GM23338 (cell line): Measurements from ENCODE around the gene ITGA4. TPM values are rescaled to one million over a fixed set of nuclear protein-coding genes. Genes with fewer than 3 reads are reported as not detected.

Source experiments
- ATAC-seq: fragments of 200-7000 bp; cut with Tn5 transposase; 3 replicates; pipeline ENCODE4 v1.9.1; 2020
- DNase-seq: peaks from one replicate; pipeline ENCODE4 v3.0.0-alpha.2; 2015; ENCODE audit warnings: low spot score
- H2AFZ ChIP-seq: fragments of 200-600 bp; sonication (generic); 2 replicates; pipeline ENCODE4 v1.8.0; 2016; ENCODE audit warnings: antibody characterized with exemption, mild to moderate bottlenecking, moderate library complexity
- H3F3A ChIP-seq: fragments of 200-600 bp; sonication (generic); replicated peaks from 2 replicates; pipeline ENCODE4 v1.8.0; 2017; ENCODE audit warnings: antibody characterized with exemption, mixed run types, low read depth
- H3K27ac ChIP-seq: fragments of 200-600 bp; sonication (generic); 2 replicates; pipeline ENCODE4 v1.6.1; 2016; ENCODE audit warnings: low read depth
- H3K27me3 ChIP-seq: fragments of 200-600 bp; sonication (generic); 2 replicates; pipeline ENCODE4 v1.8.0; 2016; ENCODE audit warnings: mild to moderate bottlenecking, mixed run types, moderate library complexity; ENCODE audit not compliant: insufficient read depth
- H3K36me3 ChIP-seq: fragments of 200-600 bp; sonication (generic); 2 replicates; pipeline ENCODE4 v1.8.0; 2016; ENCODE audit warnings: mild to moderate bottlenecking; ENCODE audit not compliant: insufficient read depth
- H3K4me1 ChIP-seq: fragments of 200-600 bp; sonication (generic); 2 replicates; pipeline ENCODE4 v1.8.0; 2016; ENCODE audit warnings: mild to moderate bottlenecking, moderate library complexity; ENCODE audit not compliant: insufficient read depth
- H3K4me2 ChIP-seq: fragments of 200-600 bp; sonication (generic); 2 replicates; pipeline ENCODE4 v1.7.1; 2017; ENCODE audit warnings: mixed run types
- H3K4me3 ChIP-seq: fragments of 200-600 bp; sonication (generic); 2 replicates; pipeline ENCODE4 v1.6.1; 2016; ENCODE audit warnings: mixed run types
- H3K79me2 ChIP-seq: fragments of 200-600 bp; sonication (generic); replicated peaks from 2 replicates; pipeline ENCODE4 v1.8.0; 2017; ENCODE audit warnings: mild to moderate bottlenecking; ENCODE audit not compliant: insufficient read depth
- H3K9me2 ChIP-seq: fragments of 200-600 bp; sonication (generic); 2 replicates; pipeline ENCODE4 v1.8.0; 2017; ENCODE audit not compliant: insufficient read depth
- H4K20me1 ChIP-seq: fragments of 200-600 bp; sonication (generic); replicated peaks from 2 replicates; pipeline ENCODE4 v1.8.0; 2017; ENCODE audit warnings: mild to moderate bottlenecking; ENCODE audit not compliant: insufficient read depth
- H3K27ac Mint-ChIP-seq: 2 replicates; pipeline ENCODE4 v1.8.0; 2020; ENCODE audit warnings: inconsistent platforms, mild to moderate bottlenecking, moderate library complexity, mixed read lengths
- H3K27me3 Mint-ChIP-seq: 3 replicates; pipeline ENCODE4 v1.8.0; 2022; ENCODE audit warnings: low read depth, mild to moderate bottlenecking, moderate library complexity, mixed read lengths, inconsistent platforms; ENCODE audit not compliant: insufficient read depth, poor library complexity
- H3K36me3 Mint-ChIP-seq: 3 replicates; pipeline ENCODE4 v1.8.0; 2021; ENCODE audit warnings: low read depth, mild to moderate bottlenecking, inconsistent platforms, moderate library complexity, mixed read lengths
- H3K4me1 Mint-ChIP-seq: 3 replicates; pipeline ENCODE4 v1.8.0; 2020; ENCODE audit warnings: mild to moderate bottlenecking, inconsistent platforms, mixed read lengths
- H3K4me3 Mint-ChIP-seq: 3 replicates; pipeline ENCODE4 v1.8.0; 2021; ENCODE audit warnings: moderate library complexity, mild to moderate bottlenecking, inconsistent platforms, mixed read lengths
- H3K9me3 Mint-ChIP-seq: 3 replicates; pipeline ENCODE4 v1.8.0; 2020; ENCODE audit warnings: moderate library complexity, mild to moderate bottlenecking, inconsistent platforms, mixed read lengths
- CTCF ChIP-seq, 2 experiments: fragments of 200-600 bp in 1 of 2; sonication (generic) in 1 of 2; conservative IDR thresholded peaks; 2 replicates each; pipeline versions ENCODE4 v1.5.1 to v1.6.1; 2016 to 2017; ENCODE audit warnings: antibody characterized with exemption in 2 of 2, low read depth in 2 of 2, mild to moderate bottlenecking in 2 of 2, moderate library complexity in 1 of 2
- EZH2 ChIP-seq: fragments of 200-600 bp; sonication (generic); IDR thresholded peaks from one replicate; pipeline ENCODE4 v1.8.0; 2017; ENCODE audit warnings: antibody characterized with exemption, mild to moderate bottlenecking, low read depth; ENCODE audit not compliant: unreplicated experiment
- ZNF462 ChIP-seq: fragments of 250-450 bp; sonication (Bioruptor Pico); IDR thresholded peaks from 2 replicates; pipeline ENCODE4 v1.5.0; 2020; ENCODE audit warnings: mild to moderate bottlenecking, moderate library complexity
- polyA plus RNA-seq: library from polyadenylated mRNA; unstranded; fragments of >200 nt; fragmentation: Nextera tagmentation; extraction: Ambion mirVana; gene quantifications from 2 replicates; pipeline ENCODE4 v1.2.1, GENCODE V29; 2016
- total RNA-seq: library from RNA; depleted of rRNA; stranded (reverse); fragments of >200 nt; shearing (Covaris generic); gene quantifications from 2 replicates; pipeline ENCODE4 v1.2.3, GENCODE V29; 2014

ITGA4 gene
- total and polyA plus RNA-seq, 2 experiments from 2014 or later, result 1.2 to 4.6 TPM

GRCh38 chr2:181465676-181466375 lies 8.6 kb downstream of the ITGA4 start (continued):
- TF ChIP-seq ZNF462 (CRISPR knock-in tag), result no peak

- H3K27me3 ChIP-seq, result no peaks in the 10 kb centered on the region
- DNase-seq, result peak; percentile 81
- ATAC-seq, result peak; percentile 76
- H3K4me3 Mint-ChIP-seq, result no peak overlapping the region
- no peaks in the 10 kb centered on the region for H3K36me3 Mint-ChIP-seq
- H4K20me1 ChIP-seq, result no peaks in the 10 kb centered on the region
- no peak overlapping the region for H3K27ac ChIP-seq
- TF ChIP-seq CTCF (conservative IDR thresholded peaks at IDR 0.05; ENCODE audit: low read depth in 2 of 2) (peak; percentile 88 to 93), EZH2 (no peak)
- H3K9me2 ChIP-seq, result no peaks in the 10 kb centered on the region
- H3F3A ChIP-seq, result no peaks in the 10 kb centered on the region
- H3K4me1 Mint-ChIP-seq, result peaks cover 9% of the 10 kb centered on the region; the same call in 2 of the 3 replicates
- no peak overlapping the region for H3K4me3 ChIP-seq
- H3K79me2 ChIP-seq, result no peaks in the 10 kb centered on the region
- peaks cover 7% of the 10 kb centered on the region; the same call in 1 of the 2 replicates for H3K4me1 ChIP-seq
- no peaks in the 10 kb centered on the region for H3K27me3 Mint-ChIP-seq
- H3K4me2 ChIP-seq, result no peak overlapping the region
- H3K36me3 ChIP-seq, result no peaks in the 10 kb centered on the region
- H3K27ac Mint-ChIP-seq, result no peak overlapping the region
- H3K9me3 Mint-ChIP-seq, result no peaks in the 10 kb centered on the region
- no peak overlapping the region for H2AFZ ChIP-seq
Measured at GRCh38 chr2:181466661-181467576, 9.7 kb downstream of the ITGA4 start.
